ENCODE results near the gene OR52E6.

- TF ChIP-seq KDM5A (IDR thresholded peaks at IDR 0.05) (peak; percentile 82; the same call in 1 of the 2 replicates), POLR2AphosphoS2 (conservative IDR thresholded peaks at IDR 0.05; ENCODE audit: low read length) (no peak), CTCF (IDR thresholded peaks at IDR 0.05) (peak; percentile 88), HDAC2 (IDR thresholded peaks at IDR 0.05) (no peak), SREBF2 (IDR thresholded peaks at IDR 0.05) (no peak), KDM1A (IDR thresholded peaks at IDR 0.05; ENCODE audit: low read depth) (no peak), PHF8 (IDR thresholded peaks at IDR 0.05; ENCODE audit: borderline replicate concordance, low read depth) (no peak), CBX8 (IDR thresholded peaks at IDR 0.05) (no peak)
Measured at GRCh38 chr11:5808500-5809121, 33.1 kb downstream of the OR52E6 start, which contains the start of gene OR52N2.
